ENCODE measurements around the gene AASDH. TPM values are rescaled to one million over a fixed set of nuclear protein-coding genes. Genes with fewer than 3 reads are reported as not detected.
A peak's percentile ranks its signal among the peaks of the same experiment; 100 is the strongest.

The AASDH gene, protein sequence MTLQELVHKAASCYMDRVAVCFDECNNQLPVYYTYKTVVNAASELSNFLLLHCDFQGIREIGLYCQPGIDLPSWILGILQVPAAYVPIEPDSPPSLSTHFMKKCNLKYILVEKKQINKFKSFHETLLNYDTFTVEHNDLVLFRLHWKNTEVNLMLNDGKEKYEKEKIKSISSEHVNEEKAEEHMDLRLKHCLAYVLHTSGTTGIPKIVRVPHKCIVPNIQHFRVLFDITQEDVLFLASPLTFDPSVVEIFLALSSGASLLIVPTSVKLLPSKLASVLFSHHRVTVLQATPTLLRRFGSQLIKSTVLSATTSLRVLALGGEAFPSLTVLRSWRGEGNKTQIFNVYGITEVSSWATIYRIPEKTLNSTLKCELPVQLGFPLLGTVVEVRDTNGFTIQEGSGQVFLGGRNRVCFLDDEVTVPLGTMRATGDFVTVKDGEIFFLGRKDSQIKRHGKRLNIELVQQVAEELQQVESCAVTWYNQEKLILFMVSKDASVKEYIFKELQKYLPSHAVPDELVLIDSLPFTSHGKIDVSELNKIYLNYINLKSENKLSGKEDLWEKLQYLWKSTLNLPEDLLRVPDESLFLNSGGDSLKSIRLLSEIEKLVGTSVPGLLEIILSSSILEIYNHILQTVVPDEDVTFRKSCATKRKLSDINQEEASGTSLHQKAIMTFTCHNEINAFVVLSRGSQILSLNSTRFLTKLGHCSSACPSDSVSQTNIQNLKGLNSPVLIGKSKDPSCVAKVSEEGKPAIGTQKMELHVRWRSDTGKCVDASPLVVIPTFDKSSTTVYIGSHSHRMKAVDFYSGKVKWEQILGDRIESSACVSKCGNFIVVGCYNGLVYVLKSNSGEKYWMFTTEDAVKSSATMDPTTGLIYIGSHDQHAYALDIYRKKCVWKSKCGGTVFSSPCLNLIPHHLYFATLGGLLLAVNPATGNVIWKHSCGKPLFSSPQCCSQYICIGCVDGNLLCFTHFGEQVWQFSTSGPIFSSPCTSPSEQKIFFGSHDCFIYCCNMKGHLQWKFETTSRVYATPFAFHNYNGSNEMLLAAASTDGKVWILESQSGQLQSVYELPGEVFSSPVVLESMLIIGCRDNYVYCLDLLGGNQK
- total RNA-seq = 12.9 and 28.9 TPM in 2 replicates

DNA sequence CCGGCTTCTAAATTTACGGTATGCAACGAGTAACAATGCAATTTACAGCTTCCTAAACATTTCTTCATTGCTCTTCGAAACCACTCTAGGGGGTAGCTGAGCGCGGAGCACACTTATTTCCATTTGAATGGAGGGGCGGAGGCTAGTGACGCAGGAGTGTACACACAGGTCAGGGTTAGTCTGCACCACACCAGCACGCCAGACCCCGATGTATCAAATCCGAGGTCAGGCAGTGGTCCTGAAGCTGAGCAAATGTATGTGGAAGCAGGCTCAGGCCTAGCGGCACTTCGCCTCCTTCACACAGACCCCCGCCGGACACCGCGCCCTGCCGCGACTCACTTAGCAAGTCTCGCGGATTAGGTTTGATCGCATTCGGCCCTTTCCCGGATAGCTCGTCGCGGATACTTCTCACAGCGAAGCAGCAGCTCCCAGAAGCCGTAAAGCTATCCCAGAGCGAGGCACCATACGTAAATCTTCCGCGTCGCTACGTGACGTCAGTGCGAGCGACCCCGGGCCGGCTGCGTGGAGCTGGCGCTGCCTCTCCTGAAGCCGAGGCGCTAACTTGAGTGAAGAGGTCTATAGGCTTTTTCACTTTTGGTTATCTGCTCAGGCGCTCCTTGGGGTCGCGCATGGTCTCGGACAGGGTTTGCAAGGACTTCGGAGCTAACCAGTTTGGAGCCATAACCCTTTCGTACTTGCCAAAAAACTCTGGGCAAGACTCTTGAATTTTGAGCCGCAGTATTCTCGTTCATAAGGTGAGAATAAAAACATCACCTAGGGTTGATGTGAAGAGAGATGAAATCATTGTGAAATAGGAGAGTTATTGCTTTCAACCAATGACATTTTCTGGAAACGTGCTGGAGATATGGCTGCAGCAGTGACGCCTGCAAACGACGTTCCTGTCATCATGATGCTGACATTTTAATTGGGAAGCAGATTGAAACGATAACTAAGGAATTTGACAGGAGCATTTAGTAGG lies at the start of gene AASDH:
AASDH (minus strand) TSS at position 469 of the 979 bp plus-strand sequence. CDS start 3,192 bp downstream, outside the sequence.
- TF ChIP-seq, protein P1, sequence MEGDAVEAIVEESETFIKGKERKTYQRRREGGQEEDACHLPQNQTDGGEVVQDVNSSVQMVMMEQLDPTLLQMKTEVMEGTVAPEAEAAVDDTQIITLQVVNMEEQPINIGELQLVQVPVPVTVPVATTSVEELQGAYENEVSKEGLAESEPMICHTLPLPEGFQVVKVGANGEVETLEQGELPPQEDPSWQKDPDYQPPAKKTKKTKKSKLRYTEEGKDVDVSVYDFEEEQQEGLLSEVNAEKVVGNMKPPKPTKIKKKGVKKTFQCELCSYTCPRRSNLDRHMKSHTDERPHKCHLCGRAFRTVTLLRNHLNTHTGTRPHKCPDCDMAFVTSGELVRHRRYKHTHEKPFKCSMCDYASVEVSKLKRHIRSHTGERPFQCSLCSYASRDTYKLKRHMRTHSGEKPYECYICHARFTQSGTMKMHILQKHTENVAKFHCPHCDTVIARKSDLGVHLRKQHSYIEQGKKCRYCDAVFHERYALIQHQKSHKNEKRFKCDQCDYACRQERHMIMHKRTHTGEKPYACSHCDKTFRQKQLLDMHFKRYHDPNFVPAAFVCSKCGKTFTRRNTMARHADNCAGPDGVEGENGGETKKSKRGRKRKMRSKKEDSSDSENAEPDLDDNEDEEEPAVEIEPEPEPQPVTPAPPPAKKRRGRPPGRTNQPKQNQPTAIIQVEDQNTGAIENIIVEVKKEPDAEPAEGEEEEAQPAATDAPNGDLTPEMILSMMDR (IDR thresholded peaks at IDR 0.05; ENCODE audit: insufficient read depth, low read length, severe bottlenecking) = no peak
- Histone ChIP-seq H3K36me3 (ENCODE audit: control insufficient read depth, insufficient read depth, low read length) (no peaks in the 10 kb centered on the region), H3K4me3 (ENCODE audit: low read depth, low read length) (peak within 1 kb of the TSS; percentile 78), H3K27me3 (ENCODE audit: control insufficient read depth, insufficient read depth, low read length) (no peaks in the 10 kb centered on the region)
- FAIRE-seq = peak; percentile 84
- peak; percentile 91 for DNase-seq (ENCODE audit: low read depth)

DNA sequence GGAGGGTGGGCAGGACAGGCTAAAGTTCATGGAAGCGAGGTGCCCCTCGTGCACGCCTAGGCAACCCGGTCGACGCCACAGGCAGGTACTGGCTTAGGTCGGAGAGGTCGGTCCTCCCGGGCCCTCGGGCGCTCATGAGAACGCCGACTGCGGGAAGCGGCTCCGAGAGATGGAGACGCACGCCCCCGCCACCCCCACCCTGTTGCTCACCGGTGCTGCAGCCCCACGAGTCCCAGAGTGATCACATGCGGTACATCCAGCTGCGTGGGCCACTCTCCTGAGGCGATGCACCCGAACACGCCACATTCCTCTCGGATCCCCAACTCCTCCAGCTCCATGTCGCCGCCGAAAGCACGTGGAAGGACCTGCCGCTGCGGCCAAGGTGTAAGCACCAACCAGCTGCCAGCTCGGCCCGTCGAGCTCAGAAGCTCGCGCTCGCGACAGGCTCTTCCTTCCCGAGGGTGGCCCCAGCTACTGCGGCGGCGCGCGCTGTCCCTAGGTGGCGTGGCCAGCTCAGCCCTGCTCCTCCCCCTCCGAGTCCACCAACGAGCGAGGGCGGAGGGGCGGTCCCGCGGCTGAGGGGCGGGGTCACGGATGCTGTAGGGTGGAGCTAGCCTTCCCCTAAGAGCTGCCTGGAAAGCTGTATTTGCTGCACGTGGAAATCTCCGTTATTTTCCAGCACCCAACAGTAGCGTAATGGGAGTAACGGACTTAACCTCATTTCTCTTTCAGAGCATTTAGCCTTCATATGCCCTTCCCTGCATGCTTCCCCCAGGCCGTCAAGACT lies 48.0 kb upstream of the AASDH start, which contains the start of gene PPAT:
PPAT (minus strand) TSS at position 476 of the 787 bp plus-strand sequence; CDS start at position 338, 138 bp downstream.
- FAIRE-seq (no peak), DNase-seq (ENCODE audit: low read depth) (peak; percentile 93)
- Histone ChIP-seq H3K4me3 (ENCODE audit: low read depth, low read length) (peak within 1 kb of the TSS; percentile 89), H3K27me3 (ENCODE audit: control insufficient read depth, insufficient read depth, low read length) (no peaks in the 10 kb centered on the region), H3K36me3 (ENCODE audit: control insufficient read depth, insufficient read depth, low read length) (no peaks in the 10 kb centered on the region)
- TF ChIP-seq, protein P1 (IDR thresholded peaks at IDR 0.05; ENCODE audit: insufficient read depth, low read length, severe bottlenecking) = peak; percentile 21

DNA sequence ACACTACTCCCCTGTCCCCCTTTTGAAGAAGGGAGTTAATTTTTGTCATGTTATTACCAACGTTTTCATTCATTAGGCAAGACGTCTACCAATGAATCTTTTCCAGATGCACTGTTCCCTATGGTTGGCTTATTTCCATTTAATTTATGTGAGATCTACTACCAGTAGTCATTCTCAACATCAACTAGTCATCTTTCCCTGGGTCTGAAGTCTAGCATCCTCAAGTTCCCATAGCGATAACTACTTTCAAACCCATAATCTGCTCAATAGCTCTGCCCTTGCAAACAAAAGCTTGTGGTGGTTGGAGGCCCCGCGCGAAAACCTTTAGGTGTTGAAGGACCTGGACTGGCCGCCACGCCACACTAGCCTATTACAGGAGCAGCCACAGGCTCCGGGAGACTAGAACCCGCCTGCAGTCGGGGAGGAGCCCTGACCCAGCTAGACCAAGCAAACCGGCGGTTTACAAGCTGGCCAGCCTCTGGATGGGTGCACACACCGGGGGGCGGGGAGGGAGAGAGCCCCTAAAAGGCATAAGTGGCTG lies 47.4 kb upstream of the AASDH start:
- Histone ChIP-seq H3K4me3 (ENCODE audit: low read depth, low read length) (peak overlapping the region; percentile 89), H3K36me3 (ENCODE audit: control insufficient read depth, insufficient read depth, low read length) (no peaks in the 10 kb centered on the region), H3K27me3 (ENCODE audit: control insufficient read depth, insufficient read depth, low read length) (no peaks in the 10 kb centered on the region)
- TF ChIP-seq, protein P1 (IDR thresholded peaks at IDR 0.05; ENCODE audit: insufficient read depth, low read length, severe bottlenecking) = no peak
- DNase-seq (ENCODE audit: low read depth) = peak; percentile 41
- FAIRE-seq = no peak

DNA sequence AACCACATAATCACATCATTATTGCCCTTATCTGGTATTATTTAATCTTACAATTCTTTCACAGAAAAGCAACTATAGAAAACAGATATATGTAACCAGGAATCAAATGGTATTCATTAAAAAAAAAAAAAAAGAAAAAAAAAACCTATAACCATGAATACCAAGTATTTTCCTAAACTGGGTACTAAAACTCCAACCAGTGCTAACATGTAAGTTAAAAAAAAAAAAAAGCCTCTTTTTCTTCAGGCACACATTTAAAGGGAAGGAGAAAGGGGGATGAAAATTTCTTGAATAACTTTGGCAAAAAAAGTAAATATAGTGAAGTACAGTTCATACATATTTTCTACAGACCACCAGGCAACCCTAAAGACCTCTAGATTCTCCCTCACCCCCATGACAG lies 46.0 kb upstream of the AASDH start:
- FAIRE-seq (no peak), DNase-seq (ENCODE audit: low read depth) (no peak)
- TF ChIP-seq, protein P1 (IDR thresholded peaks at IDR 0.05; ENCODE audit: insufficient read depth, low read length, severe bottlenecking) = no peak
- H3K4me3 ChIP-seq (ENCODE audit: low read depth, low read length) = no peak overlapping the region
- H3K36me3 ChIP-seq (ENCODE audit: control insufficient read depth, insufficient read depth, low read length) = no peaks in the 10 kb centered on the region
- no peaks in the 10 kb centered on the region for H3K27me3 ChIP-seq (ENCODE audit: control insufficient read depth, insufficient read depth, low read length)

Data from bronchial epithelial cell (primary cell).